ENCODE measurements around the gene ZPLD1.

The ZPLD1 gene

DNA sequence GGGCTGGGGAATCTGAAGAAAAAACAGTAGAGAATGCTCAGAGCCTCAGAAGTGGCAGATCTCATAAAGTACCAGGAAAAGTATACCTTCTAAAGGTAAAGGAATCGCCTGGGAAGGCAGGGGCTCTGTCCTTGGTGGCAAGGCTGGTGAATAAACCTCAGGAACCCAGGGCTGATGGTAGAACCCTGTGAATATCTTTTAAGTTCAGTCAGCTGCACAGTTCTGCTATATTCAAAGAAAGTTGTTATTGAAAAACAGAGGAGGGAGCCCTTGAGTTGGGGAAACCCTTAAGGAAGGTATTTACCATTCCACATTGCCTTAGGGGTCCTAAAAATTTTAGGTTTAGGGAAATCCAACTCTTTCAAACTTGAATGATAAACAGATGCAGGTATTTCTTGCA, 31.2 kb downstream of the ZPLD1 start:
- H3K79me2 ChIP-seq (ENCODE audit: insufficient read depth, low read depth): no peaks in the 10 kb centered on the region
- H3K27me3 ChIP-seq (ENCODE audit: insufficient read depth, low read depth): no peaks in the 10 kb centered on the region
- no peak overlapping the region for H2AFZ ChIP-seq (ENCODE audit: low read depth)
- no peaks in the 10 kb centered on the region for H3K36me3 ChIP-seq (ENCODE audit: insufficient read depth)
- TF ChIP-seq, protein P1, sequence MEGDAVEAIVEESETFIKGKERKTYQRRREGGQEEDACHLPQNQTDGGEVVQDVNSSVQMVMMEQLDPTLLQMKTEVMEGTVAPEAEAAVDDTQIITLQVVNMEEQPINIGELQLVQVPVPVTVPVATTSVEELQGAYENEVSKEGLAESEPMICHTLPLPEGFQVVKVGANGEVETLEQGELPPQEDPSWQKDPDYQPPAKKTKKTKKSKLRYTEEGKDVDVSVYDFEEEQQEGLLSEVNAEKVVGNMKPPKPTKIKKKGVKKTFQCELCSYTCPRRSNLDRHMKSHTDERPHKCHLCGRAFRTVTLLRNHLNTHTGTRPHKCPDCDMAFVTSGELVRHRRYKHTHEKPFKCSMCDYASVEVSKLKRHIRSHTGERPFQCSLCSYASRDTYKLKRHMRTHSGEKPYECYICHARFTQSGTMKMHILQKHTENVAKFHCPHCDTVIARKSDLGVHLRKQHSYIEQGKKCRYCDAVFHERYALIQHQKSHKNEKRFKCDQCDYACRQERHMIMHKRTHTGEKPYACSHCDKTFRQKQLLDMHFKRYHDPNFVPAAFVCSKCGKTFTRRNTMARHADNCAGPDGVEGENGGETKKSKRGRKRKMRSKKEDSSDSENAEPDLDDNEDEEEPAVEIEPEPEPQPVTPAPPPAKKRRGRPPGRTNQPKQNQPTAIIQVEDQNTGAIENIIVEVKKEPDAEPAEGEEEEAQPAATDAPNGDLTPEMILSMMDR (conservative IDR thresholded peaks at IDR 0.05; ENCODE audit: low read depth, low read length): no peak; the same call in 1 of the 2 replicates
- H3K9ac ChIP-seq: no peak overlapping the region
- no peaks in the 10 kb centered on the region for H4K20me1 ChIP-seq (ENCODE audit: insufficient read depth)
- no peak overlapping the region for H3K4me2 ChIP-seq
- H3K4me1 ChIP-seq (ENCODE audit: low read depth, poor library complexity, severe bottlenecking): no peaks in the 10 kb centered on the region
- H3K27ac ChIP-seq: no peak overlapping the region
- no peak overlapping the region for H3K4me3 ChIP-seq (IDR thresholded peaks at IDR 0.05; ENCODE audit: insufficient read depth, low read depth, low read length)

DNA sequence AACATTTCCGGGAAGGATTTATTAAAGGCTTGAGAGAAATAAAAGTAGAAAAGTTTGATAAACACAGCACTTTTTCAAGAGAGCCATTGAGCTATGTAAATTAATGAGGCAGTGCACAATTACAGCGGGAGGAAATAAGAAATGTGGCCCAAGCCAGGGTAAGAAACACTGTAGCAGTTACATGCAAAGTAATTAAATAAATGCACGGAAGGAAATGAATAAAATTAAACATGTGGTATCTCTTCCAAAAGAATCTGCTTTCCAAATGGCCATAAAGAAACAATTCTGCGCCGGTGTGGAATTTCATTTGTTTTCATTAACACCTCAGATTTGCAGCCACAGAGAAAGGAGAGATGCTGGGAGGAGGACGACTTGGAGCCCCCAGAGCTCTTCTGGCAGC, 35.3 kb downstream of the ZPLD1 start:
- H4K20me1 ChIP-seq (ENCODE audit: insufficient read depth): no peaks in the 10 kb centered on the region
- no peak overlapping the region for H3K9ac ChIP-seq
- H3K27me3 ChIP-seq (ENCODE audit: insufficient read depth, low read depth): no peaks in the 10 kb centered on the region
- H2AFZ ChIP-seq (ENCODE audit: low read depth): no peak overlapping the region
- H3K4me1 ChIP-seq (ENCODE audit: low read depth, poor library complexity, severe bottlenecking): no peaks in the 10 kb centered on the region
- no peak overlapping the region for H3K4me2 ChIP-seq
- no peak overlapping the region for H3K27ac ChIP-seq
- TF ChIP-seq, protein P1 (conservative IDR thresholded peaks at IDR 0.05; ENCODE audit: low read depth, low read length): no peak
- H3K36me3 ChIP-seq (ENCODE audit: insufficient read depth): no peaks in the 10 kb centered on the region
- H3K79me2 ChIP-seq (ENCODE audit: insufficient read depth, low read depth): no peaks in the 10 kb centered on the region
- H3K4me3 ChIP-seq (IDR thresholded peaks at IDR 0.05; ENCODE audit: insufficient read depth, low read depth, low read length): no peak overlapping the region

DNA sequence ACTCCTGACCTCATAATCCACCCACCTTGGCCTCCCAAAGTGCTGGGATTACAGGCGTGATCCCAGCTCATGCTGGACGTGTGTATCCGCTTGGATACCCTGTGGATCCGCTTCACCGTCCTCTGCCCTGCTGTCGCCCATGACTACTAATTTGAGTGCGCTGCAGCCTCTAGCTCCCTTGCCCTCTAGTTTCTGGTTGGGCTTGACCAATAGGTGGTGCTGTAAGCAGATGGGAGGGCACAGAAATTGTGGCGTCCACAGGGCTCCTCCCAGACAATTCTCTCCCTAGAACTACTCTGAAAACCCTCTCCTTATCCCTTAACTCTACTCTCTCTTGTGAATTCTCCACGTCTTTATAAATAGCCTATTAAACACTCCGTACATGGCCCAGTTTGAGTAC, 36.2 kb downstream of the ZPLD1 start:
- TF ChIP-seq, protein P1 (conservative IDR thresholded peaks at IDR 0.05; ENCODE audit: low read depth, low read length): no peak
- no peaks in the 10 kb centered on the region for H3K79me2 ChIP-seq (ENCODE audit: insufficient read depth, low read depth)
- H4K20me1 ChIP-seq (ENCODE audit: insufficient read depth): no peaks in the 10 kb centered on the region
- no peak overlapping the region for H3K27ac ChIP-seq
- no peak overlapping the region for H3K4me3 ChIP-seq (IDR thresholded peaks at IDR 0.05; ENCODE audit: insufficient read depth, low read depth, low read length)
- no peaks in the 10 kb centered on the region for H3K36me3 ChIP-seq (ENCODE audit: insufficient read depth)
- H3K27me3 ChIP-seq (ENCODE audit: insufficient read depth, low read depth): no peaks in the 10 kb centered on the region
- H3K4me2 ChIP-seq: no peak overlapping the region
- H3K4me1 ChIP-seq (ENCODE audit: low read depth, poor library complexity, severe bottlenecking): no peaks in the 10 kb centered on the region
- no peak overlapping the region for H2AFZ ChIP-seq (ENCODE audit: low read depth)
- no peak overlapping the region for H3K9ac ChIP-seq

DNA sequence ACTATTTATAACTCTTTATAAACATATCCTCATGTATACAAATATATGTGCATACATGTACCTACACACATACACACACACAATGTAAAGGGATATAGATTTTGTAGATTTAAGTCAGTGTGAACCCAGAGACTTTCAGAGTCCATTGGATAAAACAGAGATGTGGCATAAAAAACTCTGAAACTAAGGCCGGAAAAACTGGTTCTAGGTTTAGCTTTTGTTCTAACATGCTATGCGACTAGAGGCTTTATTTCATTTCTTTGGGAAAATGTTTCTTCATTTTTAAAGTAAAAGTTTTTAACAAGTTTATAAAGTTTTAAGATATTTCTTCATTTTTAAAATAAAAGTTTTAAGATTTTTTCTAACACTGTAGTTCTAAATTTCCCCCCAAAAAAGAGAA, 36.7 kb downstream of the ZPLD1 start:
- Histone ChIP-seq H3K79me2 (ENCODE audit: insufficient read depth, low read depth) (no peaks in the 10 kb centered on the region), H3K27me3 (ENCODE audit: insufficient read depth, low read depth) (no peaks in the 10 kb centered on the region)

More for the DNA sequence above, 36.7 kb downstream of the ZPLD1 start:
- Histone ChIP-seq H3K27ac (no peak overlapping the region), H3K4me3 (IDR thresholded peaks at IDR 0.05; ENCODE audit: insufficient read depth, low read depth, low read length) (no peak overlapping the region), H3K36me3 (ENCODE audit: insufficient read depth) (no peaks in the 10 kb centered on the region), H3K9ac (no peak overlapping the region), H3K4me2 (no peak overlapping the region), H3K4me1 (ENCODE audit: low read depth, poor library complexity, severe bottlenecking) (no peaks in the 10 kb centered on the region), H4K20me1 (ENCODE audit: insufficient read depth) (no peaks in the 10 kb centered on the region), H2AFZ (ENCODE audit: low read depth) (no peak overlapping the region)
- TF ChIP-seq, protein P1 (conservative IDR thresholded peaks at IDR 0.05; ENCODE audit: low read depth, low read length): no peak
